ENCODE results near the gene MAP7. TPM values are rescaled to one million over a fixed set of nuclear protein-coding genes. Genes with fewer than 3 reads are reported as not detected.

Gene MAP7
- total RNA-seq, 2 experiments from 2014 or later: not detected

DNA sequence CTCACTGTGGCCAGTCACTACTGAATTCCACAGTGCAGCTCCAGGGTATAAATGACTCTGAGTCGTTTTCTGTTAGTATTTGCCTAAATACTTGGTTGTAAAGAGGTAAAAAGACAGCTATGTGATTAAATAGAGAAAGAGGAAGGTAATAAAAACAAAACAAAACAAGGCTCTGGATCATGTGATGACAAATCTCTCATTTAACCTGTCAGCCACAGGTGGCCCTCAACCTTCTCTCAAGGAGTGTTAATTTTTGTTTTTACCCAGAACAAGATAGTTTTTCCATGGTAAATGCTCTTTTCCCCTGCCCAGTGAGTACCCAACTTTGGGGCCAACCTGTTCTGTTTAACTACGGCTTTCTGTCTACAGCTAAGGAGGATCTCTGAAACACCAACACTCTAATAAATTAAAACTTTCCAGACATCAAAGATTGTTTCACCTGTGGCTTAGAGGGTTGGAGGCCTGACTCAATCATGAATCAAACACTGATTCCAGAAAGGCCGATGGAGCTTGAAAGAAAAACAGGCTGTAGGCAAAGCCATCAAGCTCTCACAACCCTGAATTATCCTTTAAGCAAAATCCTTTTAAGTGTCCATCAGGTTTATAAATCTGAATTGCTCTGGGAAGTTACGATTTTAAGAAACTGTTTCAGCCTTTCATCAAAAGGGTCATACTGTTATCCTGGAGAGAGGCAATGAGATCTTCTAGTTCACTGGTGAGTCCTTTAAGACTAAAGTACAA, 179.1 kb downstream of the MAP7 start:
- POLR2A ChIA-PET: interaction anchor here (0.7 kb wide), 1 partner anchor 10 kb away, joined by 4 read pairs; no protein-coding TSS in a partner anchor
- no TSS peak for BruUV-seq (replicated peaks)
- intact Hi-C loops (cut with micrococcal nuclease; ENCODE audit: unreplicated experiment): no loop called here
- no peak for DNase-seq (ENCODE audit: low spot score)
- no peak overlapping the region for H3K27ac ChIP-seq (ENCODE audit: low read depth, low read length, poor library complexity, severe bottlenecking)
- H3K79me2 ChIP-seq (ENCODE audit: insufficient read depth, low read depth, low read length): no peaks in the 10 kb centered on the region
- CTCF ChIA-PET (ENCODE audit: unreplicated experiment): interaction anchor here (0.6 kb wide), 1 partner anchor 377 kb away, joined by 3 read pairs; no protein-coding TSS in a partner anchor
- no peak overlapping the region for H3K4me2 ChIP-seq (ENCODE audit: low read length)
- H3K9me3 ChIP-seq (ENCODE audit: low read length): no peaks in the 10 kb centered on the region
- no peaks in the 10 kb centered on the region for H4K20me1 ChIP-seq (ENCODE audit: insufficient read depth, low read length)
- TF ChIP-seq EZH2phosphoT487 (IDR thresholded peaks at IDR 0.05; ENCODE audit: borderline replicate concordance, low read depth, low read length): no peak
- TF ChIP-seq, protein P1, sequence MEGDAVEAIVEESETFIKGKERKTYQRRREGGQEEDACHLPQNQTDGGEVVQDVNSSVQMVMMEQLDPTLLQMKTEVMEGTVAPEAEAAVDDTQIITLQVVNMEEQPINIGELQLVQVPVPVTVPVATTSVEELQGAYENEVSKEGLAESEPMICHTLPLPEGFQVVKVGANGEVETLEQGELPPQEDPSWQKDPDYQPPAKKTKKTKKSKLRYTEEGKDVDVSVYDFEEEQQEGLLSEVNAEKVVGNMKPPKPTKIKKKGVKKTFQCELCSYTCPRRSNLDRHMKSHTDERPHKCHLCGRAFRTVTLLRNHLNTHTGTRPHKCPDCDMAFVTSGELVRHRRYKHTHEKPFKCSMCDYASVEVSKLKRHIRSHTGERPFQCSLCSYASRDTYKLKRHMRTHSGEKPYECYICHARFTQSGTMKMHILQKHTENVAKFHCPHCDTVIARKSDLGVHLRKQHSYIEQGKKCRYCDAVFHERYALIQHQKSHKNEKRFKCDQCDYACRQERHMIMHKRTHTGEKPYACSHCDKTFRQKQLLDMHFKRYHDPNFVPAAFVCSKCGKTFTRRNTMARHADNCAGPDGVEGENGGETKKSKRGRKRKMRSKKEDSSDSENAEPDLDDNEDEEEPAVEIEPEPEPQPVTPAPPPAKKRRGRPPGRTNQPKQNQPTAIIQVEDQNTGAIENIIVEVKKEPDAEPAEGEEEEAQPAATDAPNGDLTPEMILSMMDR (conservative IDR thresholded peaks at IDR 0.05; ENCODE audit: low read length): no peak
- peaks cover under 1% of the 10 kb centered on the region for H3K4me1 ChIP-seq (ENCODE audit: insufficient read depth, low read length, poor library complexity, severe bottlenecking)
- no peaks in the 10 kb centered on the region for H3K9me2 ChIP-seq (ENCODE audit: insufficient read depth, low read length)
- no peaks in the 10 kb centered on the region for H3K36me3 ChIP-seq (ENCODE audit: insufficient read depth, low read length)
- H2AFZ ChIP-seq (ENCODE audit: low read length): no peak overlapping the region
- H3K4me3 ChIP-seq (ENCODE audit: low read depth, low read length, poor library complexity, severe bottlenecking): no peak overlapping the region

DNA sequence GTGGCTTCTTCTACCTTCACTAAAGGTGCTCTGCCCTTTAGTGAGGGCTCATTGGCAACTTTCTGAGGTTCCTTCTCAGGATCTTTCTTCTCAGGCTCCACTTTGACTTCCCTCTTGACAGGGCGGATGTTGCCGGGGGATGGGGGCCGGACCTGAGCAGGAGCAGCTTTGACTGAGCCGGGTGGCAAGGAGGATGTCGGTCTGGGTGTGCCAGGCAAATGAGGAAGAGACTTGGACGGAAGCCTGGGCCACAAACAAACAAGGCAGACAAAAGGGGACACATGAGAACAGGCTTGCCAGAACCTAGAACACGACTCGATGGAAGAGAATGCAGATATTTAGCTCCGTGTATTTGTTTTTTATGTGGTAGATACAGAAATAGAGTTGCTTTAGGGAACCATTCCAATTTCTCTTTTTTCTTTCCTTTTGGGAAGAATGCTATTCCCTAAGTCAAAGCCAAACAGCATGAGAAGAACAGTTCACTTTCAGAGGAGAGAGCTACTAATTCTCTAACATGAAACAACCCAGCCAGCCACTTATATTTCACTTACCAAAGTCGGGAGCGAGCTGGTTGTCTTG, 184.4 kb downstream of the MAP7 start:
- POLR2A ChIA-PET: interaction anchor here (0.6 kb wide), 2 partner anchors 564 to 785 kb away, joined by 3 to 4 read pairs; no protein-coding TSS in a partner anchor
- CTCF ChIA-PET (ENCODE audit: unreplicated experiment): no interaction called here
- Histone ChIP-seq H3K4me2 (ENCODE audit: low read length) (peak overlapping the region; percentile 22), H3K9me3 (ENCODE audit: low read length) (no peaks in the 10 kb centered on the region), H3K27ac (ENCODE audit: low read depth, low read length, poor library complexity, severe bottlenecking) (no peak overlapping the region), H3K36me3 (ENCODE audit: insufficient read depth, low read length) (no peaks in the 10 kb centered on the region), H3K79me2 (ENCODE audit: insufficient read depth, low read depth, low read length) (no peaks in the 10 kb centered on the region), H2AFZ (ENCODE audit: low read length) (peak overlapping the region; percentile 77), H3K9me2 (ENCODE audit: insufficient read depth, low read length) (no peaks in the 10 kb centered on the region), H3K4me1 (ENCODE audit: insufficient read depth, low read length, poor library complexity, severe bottlenecking) (peaks cover 10% of the 10 kb centered on the region), H4K20me1 (ENCODE audit: insufficient read depth, low read length) (no peaks in the 10 kb centered on the region), H3K4me3 (ENCODE audit: low read depth, low read length, poor library complexity, severe bottlenecking) (no peak overlapping the region)
- peak; percentile 58 for DNase-seq (ENCODE audit: low spot score)
- no TSS peak for BruUV-seq (replicated peaks)
- no peak for TF ChIP-seq EZH2phosphoT487 (IDR thresholded peaks at IDR 0.05; ENCODE audit: borderline replicate concordance, low read depth, low read length)
- intact Hi-C loops (cut with micrococcal nuclease; ENCODE audit: unreplicated experiment): no loop called here

DNA sequence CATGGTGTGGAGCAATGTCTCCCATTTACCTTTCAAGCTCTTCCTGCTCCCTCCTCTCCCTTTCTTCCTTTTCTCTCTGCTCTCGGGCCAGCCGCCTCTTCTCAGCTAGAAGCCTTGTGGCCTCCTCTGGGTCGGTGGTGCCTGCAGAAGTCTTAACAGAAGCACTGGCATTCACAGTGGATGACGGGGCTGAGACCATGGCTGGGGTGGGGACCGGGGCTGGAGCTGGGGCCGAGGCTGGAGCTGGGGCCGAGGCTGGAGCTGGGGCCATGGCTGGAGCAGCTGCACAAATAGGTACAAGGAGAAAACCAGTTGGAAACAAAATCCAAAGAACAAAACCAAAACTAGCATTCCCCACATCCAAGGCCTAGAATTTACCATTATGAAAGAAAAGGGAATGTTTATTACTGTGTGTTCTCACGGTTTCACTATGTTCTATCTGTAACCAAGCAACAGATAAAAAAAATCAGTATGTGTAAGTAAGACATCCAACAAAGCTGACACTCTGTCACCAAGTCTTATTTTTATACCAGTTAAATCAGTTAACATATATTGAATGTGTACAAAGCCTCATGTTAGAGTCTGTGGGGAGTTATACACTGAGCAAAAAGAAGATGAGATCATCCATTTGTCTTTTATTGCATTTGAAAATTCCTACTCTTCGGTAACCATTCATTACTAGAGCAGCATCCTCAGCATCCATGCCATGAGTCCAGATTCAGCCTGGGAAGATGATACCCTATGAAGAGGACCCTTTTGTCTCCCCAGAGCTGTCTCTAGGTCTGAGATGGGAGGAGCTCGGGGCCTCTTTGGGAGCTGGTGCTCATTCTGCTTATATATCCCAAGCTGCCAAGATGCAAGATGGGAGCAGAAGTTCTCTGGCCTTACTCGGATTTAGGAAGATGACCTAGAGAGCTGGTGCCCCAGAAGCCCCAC, 187.5 kb downstream of the MAP7 start:
- Histone ChIP-seq H3K36me3 (ENCODE audit: insufficient read depth, low read length) (no peaks in the 10 kb centered on the region), H3K79me2 (ENCODE audit: insufficient read depth, low read depth, low read length) (no peaks in the 10 kb centered on the region), H3K9me2 (ENCODE audit: insufficient read depth, low read length) (no peaks in the 10 kb centered on the region), H3K4me2 (ENCODE audit: low read length) (no peak overlapping the region), H3K4me1 (ENCODE audit: insufficient read depth, low read length, poor library complexity, severe bottlenecking) (peaks cover 10% of the 10 kb centered on the region), H4K20me1 (ENCODE audit: insufficient read depth, low read length) (no peaks in the 10 kb centered on the region), H3K27ac (ENCODE audit: low read depth, low read length, poor library complexity, severe bottlenecking) (no peak overlapping the region), H2AFZ (ENCODE audit: low read length) (no peak overlapping the region), H3K4me3 (ENCODE audit: low read depth, low read length, poor library complexity, severe bottlenecking) (no peak overlapping the region), H3K9me3 (ENCODE audit: low read length) (no peaks in the 10 kb centered on the region)
- CTCF ChIA-PET (ENCODE audit: unreplicated experiment): no interaction called here
- intact Hi-C loops (cut with micrococcal nuclease; ENCODE audit: unreplicated experiment): no loop called here
- no peak for DNase-seq (ENCODE audit: low spot score)
- no peak for TF ChIP-seq EZH2phosphoT487 (IDR thresholded peaks at IDR 0.05; ENCODE audit: borderline replicate concordance, low read depth, low read length)
- TF ChIP-seq, protein P1 (conservative IDR thresholded peaks at IDR 0.05; ENCODE audit: low read length): no peak
- no TSS peak for BruUV-seq (replicated peaks)
- POLR2A ChIA-PET: interaction anchor here (0.6 to 1.2 kb wide), 3 partner anchors 10 to 414 kb away, joined by 3 read pairs; no protein-coding TSS in a partner anchor
